NCI-H774 (cell line): ENCODE data around the gene NGB.

Experiments
- DNase-seq: peaks from one replicate; lab custom pipeline; 2025; lab: John Stamatoyannopoulos, UW

Gene NGB

GRCh38 chr14:77264466-77265186 is 6.4 kb downstream of the NGB start:
- DNase-seq: no peak

GRCh38 chr14:77260631-77261030 is 10.4 kb downstream of the NGB start:
- no peak for DNase-seq

- no peak for DNase-seq
Observed at GRCh38 chr14:77260199-77260598, 10.8 kb downstream of the NGB start.

- no peak for DNase-seq
Observed at GRCh38 chr14:77259025-77259715, 11.8 kb downstream of the NGB start.

DNA sequence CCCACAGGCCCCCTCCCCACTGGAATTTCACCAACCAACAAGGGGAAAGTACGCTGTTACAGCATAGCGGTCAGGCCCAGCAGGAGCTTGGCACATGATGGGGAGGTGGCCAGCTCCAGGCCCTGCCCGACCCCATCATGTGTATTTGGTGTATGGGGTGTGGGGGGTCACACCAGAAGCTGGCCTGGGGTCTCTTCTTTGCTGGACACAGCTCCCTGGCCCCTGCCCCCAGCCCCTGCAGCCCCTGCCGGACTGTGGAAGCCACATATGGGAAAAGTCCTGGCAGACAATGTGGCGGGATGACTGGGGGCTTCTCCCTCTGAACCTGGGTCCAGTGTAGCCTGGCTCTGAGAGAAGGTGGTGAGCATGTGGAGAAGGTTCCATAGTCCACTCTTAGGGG is 12.4 kb downstream of the NGB start:
- DNase-seq: no peak

GRCh38 chr14:77257700-77258099 is 13.3 kb downstream of the NGB start:
- DNase-seq: no peak

GRCh38 chr14:77256694-77257093 is 14.3 kb downstream of the NGB start:
- DNase-seq: no peak

- no peak for DNase-seq
Observed at GRCh38 chr14:77253333-77254190, 17.4 kb downstream of the NGB start.

DNA sequence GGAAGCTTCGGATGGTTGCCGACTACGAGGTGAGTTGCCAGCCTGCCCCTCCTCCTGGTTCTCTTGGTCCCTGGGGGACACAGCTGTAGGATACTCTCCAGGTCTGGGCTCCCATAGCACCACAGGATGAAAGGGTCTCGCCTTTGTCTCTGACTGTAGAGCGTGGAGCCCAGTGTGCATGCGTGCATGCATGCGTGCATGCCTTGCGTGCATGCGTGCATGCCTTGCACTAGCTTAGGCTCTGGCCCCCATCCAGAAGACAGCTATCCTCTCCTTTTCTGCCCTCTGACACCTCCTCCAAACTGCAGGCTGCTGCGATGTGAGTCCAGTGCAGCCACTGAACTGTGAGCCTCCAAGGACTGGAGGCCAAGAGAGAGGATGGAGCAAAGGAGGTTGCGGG is 19.1 kb downstream of the NGB start:
- no peak for DNase-seq

GRCh38 chr14:77250927-77251326 is 20.1 kb downstream of the NGB start:
- no peak for DNase-seq

DNA sequence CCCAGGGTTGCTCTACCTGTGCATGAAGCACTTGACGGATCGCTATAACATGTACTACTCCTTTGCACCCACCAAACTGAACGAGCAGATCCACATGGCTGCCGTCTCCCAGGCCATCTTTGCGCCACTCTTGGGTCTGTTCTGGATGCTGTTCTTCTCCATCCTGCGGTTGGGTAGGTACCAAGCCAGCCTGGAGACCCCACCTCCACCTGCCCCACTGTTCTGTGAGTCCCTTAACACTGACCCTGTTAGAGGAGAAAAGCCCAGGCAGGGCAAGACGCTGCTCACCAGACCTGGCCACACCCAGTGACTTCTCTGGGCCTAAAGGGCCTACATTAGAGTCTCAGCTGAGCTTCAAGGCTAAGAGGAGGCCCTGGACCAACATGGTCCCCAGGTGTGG is 21.7 kb downstream of the NGB start:
- DNase-seq: no peak

DNA sequence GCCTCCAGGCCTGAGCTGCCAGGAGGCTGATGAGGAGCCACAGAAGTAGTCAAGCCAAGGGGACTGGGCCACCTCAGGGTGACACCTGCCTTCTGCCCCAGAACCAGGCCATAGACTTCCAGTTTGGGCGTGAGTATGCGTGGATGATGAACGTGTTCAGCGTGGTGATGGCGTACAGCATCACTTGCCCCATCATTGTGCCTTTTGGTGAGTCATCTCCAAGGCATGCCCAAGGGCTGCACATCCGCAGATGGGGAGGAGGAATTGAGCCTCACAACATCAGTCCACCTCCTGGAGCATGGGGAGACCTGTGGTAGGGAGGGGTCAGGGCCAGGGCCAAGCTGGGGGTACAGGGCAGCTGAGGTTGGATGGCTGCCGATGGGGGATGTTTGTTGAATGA is 22.3 kb downstream of the NGB start:
- DNase-seq: no peak

GRCh38 chr14:77246784-77247183 is 24.2 kb downstream of the NGB start:
- DNase-seq: no peak

GRCh38 chr14:77245820-77246219 is 25.2 kb downstream of the NGB start:
- DNase-seq: no peak

DNA sequence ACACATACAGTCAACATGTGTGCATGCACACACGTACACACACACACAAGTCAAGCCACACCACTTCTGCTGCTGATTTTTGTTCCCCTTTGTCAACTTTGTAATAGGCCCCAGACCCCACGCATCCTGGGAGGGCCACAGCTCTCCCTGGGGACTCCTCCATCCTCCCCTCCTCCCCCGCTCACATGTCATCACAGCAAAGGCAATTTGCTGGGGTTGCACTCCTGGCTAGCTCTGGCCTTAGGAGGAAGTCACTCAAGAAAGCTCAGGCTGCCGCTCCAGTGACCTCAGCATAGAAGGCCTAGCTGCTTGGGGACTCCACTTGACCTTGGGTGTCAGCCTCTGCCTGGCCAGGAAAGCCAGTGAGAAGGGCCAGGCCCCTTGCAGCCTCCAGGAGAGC is 27.2 kb downstream of the NGB start:
- DNase-seq: no peak

DNA sequence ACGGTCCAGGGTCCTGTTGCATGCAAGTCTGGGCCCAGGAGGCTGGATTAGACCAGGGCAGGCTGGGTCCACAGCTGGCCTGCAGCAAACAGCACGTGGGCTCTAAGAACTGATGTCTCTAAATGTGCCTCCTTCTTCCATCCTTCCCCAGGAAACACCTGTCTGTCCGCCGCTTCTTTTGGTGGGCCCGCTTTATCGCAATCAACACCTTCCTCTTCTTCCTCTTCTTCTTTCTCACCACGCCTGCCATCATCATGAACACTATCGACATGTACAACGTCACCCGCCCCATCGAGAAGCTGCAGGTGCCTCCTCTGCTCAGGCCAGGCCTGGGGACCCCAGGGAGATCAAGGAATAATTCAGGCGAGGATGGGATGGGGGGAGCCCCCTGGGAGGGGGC is 28.3 kb downstream of the NGB start:
- no peak for DNase-seq

GRCh38 chr14:77241955-77242354 is 29.1 kb downstream of the NGB start:
- no peak for DNase-seq

DNA sequence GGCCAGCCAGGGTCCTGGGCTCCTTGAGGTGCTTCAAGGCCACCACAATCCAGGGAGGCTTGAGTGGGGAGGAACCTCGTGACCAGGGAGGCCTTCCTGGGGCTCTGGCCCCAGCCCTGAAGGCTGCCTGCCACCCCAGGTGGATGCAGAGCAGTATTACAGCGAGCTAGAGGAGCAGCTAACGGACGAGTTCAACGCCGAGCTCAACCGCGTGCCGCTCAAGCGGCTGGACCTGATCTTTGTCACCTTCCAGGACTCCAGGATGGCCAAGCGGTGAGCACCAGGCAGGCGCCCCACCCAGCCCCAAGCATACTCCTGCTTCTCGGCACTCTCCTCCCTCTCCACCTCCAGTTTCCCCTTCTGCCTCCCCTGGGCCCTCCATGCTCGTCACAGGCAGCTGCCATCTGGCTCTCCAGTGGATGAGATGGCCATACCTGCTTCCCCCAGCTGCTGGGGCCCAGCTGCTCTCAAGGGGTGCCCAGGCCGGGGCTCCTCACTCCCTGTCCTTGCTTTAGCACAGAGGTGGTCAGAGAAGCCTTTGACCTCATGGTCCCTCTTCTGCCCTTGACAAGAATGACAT is 30.6 kb downstream of the NGB start:
- no peak for DNase-seq

DNA sequence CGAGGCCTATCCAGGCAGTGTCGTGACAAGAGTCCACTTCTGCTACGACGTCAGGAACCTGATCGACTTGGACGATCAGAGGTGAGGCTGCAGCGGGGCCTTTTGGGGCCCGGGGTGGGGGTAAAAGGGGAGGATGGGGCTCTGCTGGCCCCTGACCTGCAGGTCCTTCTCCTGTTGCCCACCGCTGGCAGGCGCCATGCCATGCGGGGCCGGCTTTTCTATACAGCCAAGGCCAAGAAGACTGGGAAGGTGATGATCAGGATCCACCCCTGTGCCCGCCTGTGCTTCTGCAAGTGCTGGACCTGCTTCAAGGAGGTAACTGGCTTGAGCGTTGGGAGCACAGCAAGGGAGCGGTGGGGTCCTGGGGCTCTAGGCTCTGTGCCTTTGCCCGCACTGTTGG is 31.6 kb downstream of the NGB start:
- no peak for DNase-seq

- no peak for DNase-seq
Observed at GRCh38 chr14:77238996-77239395, 32.0 kb downstream of the NGB start.

GRCh38 chr14:77238356-77238755 is 32.6 kb downstream of the NGB start:
- DNase-seq: no peak

- no peak for DNase-seq
Observed at GRCh38 chr14:77236814-77237213, 34.2 kb downstream of the NGB start.

- no peak for DNase-seq
Observed at GRCh38 chr14:77231721-77232120, 39.3 kb downstream of the NGB start.
